ENCODE data around the gene KRTAP16-1. TPM values are rescaled to one million over a fixed set of nuclear protein-coding genes. Genes with fewer than 3 reads are reported as not detected.
"Not testable (repeated sequence)": the region's sequence is repeated elsewhere in the genome, so short reads cannot be mapped to it uniquely, and the experiment has no call there.

Gene KRTAP16-1, protein sequence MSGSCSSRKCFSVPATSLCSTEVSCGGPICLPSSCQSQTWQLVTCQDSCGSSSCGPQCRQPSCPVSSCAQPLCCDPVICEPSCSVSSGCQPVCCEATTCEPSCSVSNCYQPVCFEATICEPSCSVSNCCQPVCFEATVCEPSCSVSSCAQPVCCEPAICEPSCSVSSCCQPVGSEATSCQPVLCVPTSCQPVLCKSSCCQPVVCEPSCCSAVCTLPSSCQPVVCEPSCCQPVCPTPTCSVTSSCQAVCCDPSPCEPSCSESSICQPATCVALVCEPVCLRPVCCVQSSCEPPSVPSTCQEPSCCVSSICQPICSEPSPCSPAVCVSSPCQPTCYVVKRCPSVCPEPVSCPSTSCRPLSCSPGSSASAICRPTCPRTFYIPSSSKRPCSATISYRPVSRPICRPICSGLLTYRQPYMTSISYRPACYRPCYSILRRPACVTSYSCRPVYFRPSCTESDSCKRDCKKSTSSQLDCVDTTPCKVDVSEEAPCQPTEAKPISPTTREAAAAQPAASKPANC
- not detected for total RNA-seq
- not detected for polyA plus RNA-seq
- long read RNA-seq, donor 1: 0 reads
- long read RNA-seq, donor 2: 0 reads
- long read RNA-seq, donor 3: 0 reads

DNA sequence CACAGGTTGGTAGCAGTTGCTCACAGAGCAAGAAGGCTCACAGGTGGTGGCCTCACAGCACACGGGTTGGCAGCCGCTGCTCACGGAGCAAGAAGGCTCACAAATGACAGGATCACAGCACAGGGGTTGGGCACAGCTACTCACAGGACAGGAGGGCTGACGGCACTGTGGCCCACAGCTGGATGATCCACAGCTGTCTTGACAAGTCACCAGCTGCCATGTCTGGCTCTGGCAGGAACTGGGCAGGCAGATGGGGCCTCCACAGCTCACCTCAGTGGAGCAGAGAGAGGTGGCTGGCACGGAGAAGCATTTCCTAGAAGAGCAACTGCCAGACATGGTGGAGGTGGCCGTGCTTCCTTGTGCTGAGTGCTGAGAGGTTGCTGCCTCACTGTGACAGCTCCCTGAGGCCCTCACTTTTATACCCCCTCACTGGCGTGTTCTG lies at the start of gene KRTAP16-1:
TSS of gene KRTAP16-1 (minus strand) at position 392 of the 442 bp plus-strand sequence. CDS start at position 336, 56 bp downstream.
- no peak for DNase-seq
- H3K9me3 ChIP-seq: no peaks in the 10 kb centered on the region
- no peak for TF ChIP-seq EP300 (IDR thresholded peaks at IDR 0.05)
- intact Hi-C loops (cut with DNase I): no loop called here
- no peaks in the 10 kb centered on the region for H3K36me3 ChIP-seq
- H3K4me3 ChIP-seq: no peak within 1 kb of the TSS
- no peak within 1 kb of the TSS for H3K27ac ChIP-seq
- H3K27me3 ChIP-seq: no peaks in the 10 kb centered on the region
- H3K4me1 ChIP-seq (ENCODE audit: insufficient read depth): no peaks in the 10 kb centered on the region
- WGBS, 3 donors: 82 to 88% (median 83%) methylated on average over 7 of the region's 7 CpGs

DNA sequence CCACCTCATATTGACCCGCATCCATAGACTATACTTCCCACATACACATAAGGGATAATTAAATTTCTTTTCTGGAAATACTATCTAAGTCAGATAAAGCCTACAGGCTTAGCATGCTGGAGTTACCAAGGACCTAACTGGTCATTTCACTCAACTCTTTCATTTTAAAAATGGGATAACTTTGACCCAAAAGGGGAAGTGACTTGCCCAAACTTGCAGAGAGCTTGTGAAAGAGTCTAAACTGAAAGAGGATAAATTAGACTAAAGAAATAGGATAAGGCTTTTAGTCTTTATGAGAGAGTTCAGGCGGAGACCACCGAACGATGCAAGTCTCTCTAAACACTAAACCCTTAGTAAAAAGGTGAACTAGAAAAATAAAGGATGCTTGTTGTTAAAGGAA lies 45.4 kb upstream of the KRTAP16-1 start:
- Histone ChIP-seq H3K36me3 (no peaks in the 10 kb centered on the region), H3K4me3 (no peak overlapping the region), H3K9me3 (no peaks in the 10 kb centered on the region), H3K4me1 (ENCODE audit: insufficient read depth) (no peaks in the 10 kb centered on the region), H3K27ac (no peak overlapping the region), H3K27me3 (no peaks in the 10 kb centered on the region)
- DNase-seq: no peak
- intact Hi-C loops (cut with DNase I): no loop called here
- TF ChIP-seq, protein P1, sequence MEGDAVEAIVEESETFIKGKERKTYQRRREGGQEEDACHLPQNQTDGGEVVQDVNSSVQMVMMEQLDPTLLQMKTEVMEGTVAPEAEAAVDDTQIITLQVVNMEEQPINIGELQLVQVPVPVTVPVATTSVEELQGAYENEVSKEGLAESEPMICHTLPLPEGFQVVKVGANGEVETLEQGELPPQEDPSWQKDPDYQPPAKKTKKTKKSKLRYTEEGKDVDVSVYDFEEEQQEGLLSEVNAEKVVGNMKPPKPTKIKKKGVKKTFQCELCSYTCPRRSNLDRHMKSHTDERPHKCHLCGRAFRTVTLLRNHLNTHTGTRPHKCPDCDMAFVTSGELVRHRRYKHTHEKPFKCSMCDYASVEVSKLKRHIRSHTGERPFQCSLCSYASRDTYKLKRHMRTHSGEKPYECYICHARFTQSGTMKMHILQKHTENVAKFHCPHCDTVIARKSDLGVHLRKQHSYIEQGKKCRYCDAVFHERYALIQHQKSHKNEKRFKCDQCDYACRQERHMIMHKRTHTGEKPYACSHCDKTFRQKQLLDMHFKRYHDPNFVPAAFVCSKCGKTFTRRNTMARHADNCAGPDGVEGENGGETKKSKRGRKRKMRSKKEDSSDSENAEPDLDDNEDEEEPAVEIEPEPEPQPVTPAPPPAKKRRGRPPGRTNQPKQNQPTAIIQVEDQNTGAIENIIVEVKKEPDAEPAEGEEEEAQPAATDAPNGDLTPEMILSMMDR (IDR thresholded peaks at IDR 0.05): no peak
- TF ChIP-seq POLR2A (IDR thresholded peaks at IDR 0.05) (no peak), EP300 (IDR thresholded peaks at IDR 0.05) (no peak)
- 91 to 93% (median 91%) methylated on average over 4 of the region's 4 CpGs for WGBS, 3 donors

DNA sequence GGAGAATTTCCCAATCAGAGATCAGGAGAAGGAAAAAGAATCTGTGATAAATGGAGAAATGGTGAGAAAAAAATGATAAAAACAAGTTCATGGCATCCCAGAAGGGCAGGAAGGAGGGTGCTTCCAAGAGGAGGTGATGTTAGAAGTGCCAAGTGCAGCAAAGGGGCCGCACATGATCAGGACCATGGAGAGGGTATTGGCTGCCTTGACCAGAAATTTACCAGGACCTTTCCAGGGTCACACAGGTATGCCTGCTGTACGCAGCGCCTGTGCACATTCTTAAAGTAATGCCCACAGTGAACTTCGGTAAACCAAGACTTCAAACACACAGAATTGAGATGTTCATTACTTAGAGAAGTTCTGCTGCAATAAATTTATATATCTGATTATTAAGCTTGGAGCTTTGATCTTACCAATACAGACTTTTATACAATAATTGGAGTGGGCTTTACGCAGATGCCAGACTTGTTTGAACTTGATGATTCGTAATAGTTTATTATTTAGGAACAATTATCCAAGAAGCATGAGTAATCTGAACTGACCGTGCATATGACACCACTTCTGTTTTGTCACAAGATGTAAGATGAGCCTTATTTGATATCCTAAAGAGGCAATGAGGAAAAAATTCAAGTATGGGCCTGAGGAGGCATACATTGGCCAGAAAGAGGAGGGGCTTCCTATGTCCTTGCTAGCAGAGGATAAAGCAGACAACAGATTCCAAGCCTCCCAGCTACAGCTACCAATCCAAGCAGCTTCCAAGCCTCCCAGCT lies 43.7 kb upstream of the KRTAP16-1 start:
- H3K27me3 ChIP-seq: no peaks in the 10 kb centered on the region
- H3K9me3 ChIP-seq: no peaks in the 10 kb centered on the region
- H3K27ac ChIP-seq: no peak overlapping the region
- no peak for DNase-seq
- intact Hi-C loops (cut with DNase I): no loop called here
- H3K4me3 ChIP-seq: no peak overlapping the region
- TF ChIP-seq EP300 (IDR thresholded peaks at IDR 0.05): no peak
- TF ChIP-seq POLR2A (IDR thresholded peaks at IDR 0.05): no peak
- 72 to 79% (median 78%) methylated on average over 7 of the region's 7 CpGs for WGBS, 3 donors
- H3K4me1 ChIP-seq (ENCODE audit: insufficient read depth): no peaks in the 10 kb centered on the region
- no peaks in the 10 kb centered on the region for H3K36me3 ChIP-seq

DNA sequence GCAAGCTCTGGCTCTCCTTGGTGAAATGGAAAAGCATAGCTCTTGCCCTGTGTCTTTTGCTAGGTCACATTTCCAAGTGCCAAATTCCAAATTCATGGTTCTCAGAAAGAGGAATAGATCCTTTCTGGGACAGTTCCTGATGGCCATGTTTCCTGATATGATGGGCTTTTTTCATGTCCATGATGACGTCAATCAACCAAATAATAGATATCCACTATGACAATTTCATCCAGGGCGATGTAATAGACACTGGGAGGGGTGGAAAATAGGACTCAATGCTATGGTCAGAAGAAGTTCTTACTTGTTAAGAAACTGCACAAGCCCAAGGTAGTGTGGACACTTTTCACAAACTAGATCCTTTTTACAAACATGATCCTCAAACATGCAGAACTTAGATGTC lies 42.1 kb upstream of the KRTAP16-1 start:
- no peak overlapping the region for H3K4me3 ChIP-seq
- no peaks in the 10 kb centered on the region for H3K27me3 ChIP-seq
- no peaks in the 10 kb centered on the region for H3K4me1 ChIP-seq (ENCODE audit: insufficient read depth)
- WGBS, 3 donors: 72 to 92% (median 90%) methylated on average over 2 of the region's 2 CpGs
- no peak for TF ChIP-seq EP300 (IDR thresholded peaks at IDR 0.05)
- TF ChIP-seq, protein P1 (IDR thresholded peaks at IDR 0.05): no peak
- no peak for TF ChIP-seq POLR2A (IDR thresholded peaks at IDR 0.05)
- H3K27ac ChIP-seq: no peak overlapping the region
- no peaks in the 10 kb centered on the region for H3K9me3 ChIP-seq
- intact Hi-C loops (cut with DNase I): no loop called here
- no peak for DNase-seq
- no peaks in the 10 kb centered on the region for H3K36me3 ChIP-seq

DNA sequence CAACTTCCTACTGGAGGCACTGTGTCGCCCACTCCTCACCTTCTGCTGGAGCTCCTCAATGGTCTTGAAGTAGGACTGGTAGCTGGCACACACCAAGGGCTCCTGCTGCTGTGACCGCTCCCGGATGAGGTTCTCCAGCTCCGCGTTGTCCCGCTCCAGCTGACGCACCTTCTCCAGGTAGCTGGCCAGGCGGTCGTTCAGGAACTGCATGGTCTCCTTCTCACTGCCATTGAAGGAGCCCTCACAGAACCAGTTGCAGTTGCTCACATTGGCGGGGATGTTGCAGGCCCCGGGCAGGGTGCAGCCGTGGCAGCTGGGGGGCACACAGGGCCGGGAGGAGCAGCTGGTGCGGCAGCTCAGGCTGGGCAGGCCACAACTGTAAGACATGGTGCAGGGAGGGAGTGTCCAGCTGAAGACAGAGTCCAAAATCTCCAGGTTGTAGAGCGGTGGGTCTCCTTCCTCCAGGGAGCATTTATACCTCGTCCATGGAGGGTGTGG lies 41.3 kb upstream of the KRTAP16-1 start, which contains the start of gene KRT33A:
TSS of gene KRT33A (minus strand) at position 448 of the 498 bp plus-strand sequence. CDS start at position 387, 61 bp downstream.
- H3K27ac ChIP-seq; H3K9me3 ChIP-seq; H3K27me3 ChIP-seq; H3K4me1 ChIP-seq (ENCODE audit: insufficient read depth); intact Hi-C loops (cut with DNase I); H3K36me3 ChIP-seq; DNase-seq; H3K4me3 ChIP-seq: not testable (repeated sequence)
- WGBS, 3 donors: 91 to 94% (median 92%) methylated on average over 16 of the region's 16 CpGs

Data from ovary (tissue), 10 donors.